WTC11 (cell line): Measurements from ENCODE around the gene SNX8. TPM values are rescaled to one million over a fixed set of nuclear protein-coding genes. Genes with fewer than 3 reads are reported as not detected.
"Not testable (repeated sequence)": the region's sequence is repeated elsewhere in the genome, so short reads cannot be mapped to it uniquely, and the experiment has no call there.

Experiments
- ATAC-seq: fragments of 200-7000 bp; cut with Tn5 transposase; 2 replicates; pipeline ENCODE4 v1.10.0; 2021; ENCODE audit warnings: mild to moderate bottlenecking, moderate library complexity
- CTCF ChIA-PET: fragments of 300-600 bp; sonication (Branson Sonifier 250); formaldehyde crosslinking; loops from one replicate; lab custom pipeline; 2021; ENCODE audit warnings: antibody characterized with exemption; lab: Charles Lee
- POLR2A ChIA-PET: fragments of 350-600 bp; sonication (Branson Sonifier 250); formaldehyde crosslinking; loops from one replicate; lab custom pipeline; 2021; ENCODE audit warnings: antibody characterized with exemption; lab: Charles Lee
- DNase-seq: peaks from one replicate; pipeline ENCODE4 v3.0.0; 2021; ENCODE audit warnings: low spot score
- H3K27ac Mint-ChIP-seq: 2 replicates; pipeline ENCODE4 v1.8.0; 2021; ENCODE audit warnings: mixed read lengths
- H3K27me3 Mint-ChIP-seq: 2 replicates; pipeline ENCODE4 v1.8.0; 2021; ENCODE audit warnings: low read depth, mild to moderate bottlenecking, moderate library complexity, mixed read lengths
- H3K36me3 Mint-ChIP-seq: 2 replicates; pipeline ENCODE4 v1.8.0; 2021; ENCODE audit warnings: mixed read lengths
- H3K4me1 Mint-ChIP-seq: 2 replicates; pipeline ENCODE4 v1.8.0; 2022; ENCODE audit warnings: mixed read lengths
- H3K4me3 Mint-ChIP-seq: 2 replicates; pipeline ENCODE4 v1.8.0; 2021; ENCODE audit warnings: mild to moderate bottlenecking, moderate library complexity, mixed read lengths
- H3K9me3 Mint-ChIP-seq: 2 replicates; pipeline ENCODE4 v1.8.0; 2021; ENCODE audit warnings: mixed read lengths
- ATF1 ChIP-seq: sonication (generic); formaldehyde crosslinking; IDR thresholded peaks from 2 replicates; pipeline ENCODE4 v1.8.1; 2023; ENCODE audit warnings: mild to moderate bottlenecking, moderate library complexity, missing genetic modification reagents
- MYBL2 ChIP-seq: sonication (generic); formaldehyde crosslinking; IDR thresholded peaks from 2 replicates; pipeline ENCODE4 v1.8.1; 2023; ENCODE audit warnings: mild to moderate bottlenecking, moderate library complexity, missing genetic modification reagents
- NFE2L1 ChIP-seq: sonication (generic); formaldehyde crosslinking; IDR thresholded peaks from 2 replicates; pipeline ENCODE4 v1.8.1; 2023; ENCODE audit warnings: missing genetic modification reagents
- SMAD3 ChIP-seq: sonication (generic); formaldehyde crosslinking; IDR thresholded peaks from 2 replicates; pipeline ENCODE4 v1.8.0; 2022; ENCODE audit warnings: missing genetic modification reagents, mild to moderate bottlenecking, borderline replicate concordance
- TEAD1 ChIP-seq: sonication (generic); formaldehyde crosslinking; IDR thresholded peaks from 2 replicates; pipeline ENCODE4 v1.8.0; 2022; ENCODE audit warnings: mild to moderate bottlenecking, missing genetic modification reagents
- ZNF219 ChIP-seq: sonication (generic); formaldehyde crosslinking; IDR thresholded peaks from 2 replicates; pipeline ENCODE4 v1.8.0; 2023; ENCODE audit warnings: missing genetic modification reagents, mild to moderate bottlenecking, borderline replicate concordance
- ZNF416 ChIP-seq: fragments of 250-450 bp; sonication (Bioruptor Pico); IDR thresholded peaks from 2 replicates; pipeline ENCODE4 v1.9.0; 2021; ENCODE audit warnings: mild to moderate bottlenecking, inconsistent platforms
- ZNF423 ChIP-seq: fragments of 250-450 bp; sonication (Bioruptor Pico); IDR thresholded peaks from 2 replicates; pipeline ENCODE4 v2.1.2; 2022; ENCODE audit warnings: mild to moderate bottlenecking, moderate library complexity
- total RNA-seq: library from RNA; stranded (reverse); gene quantifications from 3 replicates; pipeline ENCODE4 v1.2.3, GENCODE V29; 2021
- TF ChIP-seq, protein P1 (sequence below): sonication (generic); formaldehyde crosslinking; IDR thresholded peaks from 2 replicates; pipeline ENCODE4 v1.8.1; 2023; ENCODE audit warnings: mild to moderate bottlenecking, missing genetic modification reagents, moderate library complexity
- TF ChIP-seq, protein P2 (sequence below): fragments of 200-600 bp; IDR thresholded peaks from 2 replicates; pipeline ENCODE4 v1.8.0; 2022; ENCODE audit warnings: antibody characterized with exemption
- TF ChIP-seq, protein P3 (sequence below): sonication (generic); formaldehyde crosslinking; IDR thresholded peaks from 2 replicates; pipeline ENCODE4 v1.8.0; 2023; ENCODE audit warnings: missing genetic modification reagents, mild to moderate bottlenecking, borderline replicate concordance
- TF ChIP-seq, protein P4 (sequence below): sonication (generic); formaldehyde crosslinking; IDR thresholded peaks from 2 replicates; pipeline ENCODE4 v1.8.1; 2023; ENCODE audit warnings: mild to moderate bottlenecking, missing genetic modification reagents, moderate library complexity
- TF ChIP-seq, protein P5 (sequence below): fragments of 250-450 bp; sonication (Bioruptor Pico); IDR thresholded peaks from 2 replicates; pipeline ENCODE4 v1.9.0; 2021; ENCODE audit warnings: mild to moderate bottlenecking
- TF ChIP-seq, protein P6 (sequence below): fragments of 250-450 bp; sonication (Bioruptor Pico); conservative IDR thresholded peaks from 2 replicates; pipeline ENCODE4 v1.9.0; 2021; ENCODE audit warnings: mild to moderate bottlenecking

The SNX8 gene
- total RNA-seq, 1 experiment from 2014 or later = 50.8 TPM

DNA sequence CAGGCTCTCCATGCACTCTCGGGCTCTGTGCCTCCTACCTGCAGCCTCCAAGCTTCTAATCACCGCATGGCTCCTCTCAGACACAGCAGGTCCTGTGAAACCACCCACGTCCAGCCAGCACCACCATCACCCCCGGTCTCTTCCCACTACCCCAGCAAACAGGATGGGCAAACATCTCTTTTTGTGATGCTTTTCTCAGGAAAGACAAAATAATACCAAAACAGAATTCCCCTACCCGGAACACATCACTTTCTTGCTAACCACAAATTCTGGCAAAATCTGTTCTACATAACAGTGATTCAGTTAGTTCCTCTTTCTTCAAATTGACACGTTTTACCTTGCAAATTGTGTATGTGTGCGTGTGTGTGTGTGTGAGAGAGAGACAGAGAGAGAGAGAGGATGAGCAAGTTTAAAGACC, 6.5 kb downstream of the SNX8 start (continued):
- no peak for TF ChIP-seq ATF1 (CRISPR knock-in tag)
- TF ChIP-seq, protein P1, sequence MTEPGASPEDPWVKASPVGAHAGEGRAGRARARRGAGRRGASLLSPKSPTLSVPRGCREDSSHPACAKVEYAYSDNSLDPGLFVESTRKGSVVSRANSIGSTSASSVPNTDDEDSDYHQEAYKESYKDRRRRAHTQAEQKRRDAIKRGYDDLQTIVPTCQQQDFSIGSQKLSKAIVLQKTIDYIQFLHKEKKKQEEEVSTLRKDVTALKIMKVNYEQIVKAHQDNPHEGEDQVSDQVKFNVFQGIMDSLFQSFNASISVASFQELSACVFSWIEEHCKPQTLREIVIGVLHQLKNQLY = no peak
- TF ChIP-seq, protein P2, sequence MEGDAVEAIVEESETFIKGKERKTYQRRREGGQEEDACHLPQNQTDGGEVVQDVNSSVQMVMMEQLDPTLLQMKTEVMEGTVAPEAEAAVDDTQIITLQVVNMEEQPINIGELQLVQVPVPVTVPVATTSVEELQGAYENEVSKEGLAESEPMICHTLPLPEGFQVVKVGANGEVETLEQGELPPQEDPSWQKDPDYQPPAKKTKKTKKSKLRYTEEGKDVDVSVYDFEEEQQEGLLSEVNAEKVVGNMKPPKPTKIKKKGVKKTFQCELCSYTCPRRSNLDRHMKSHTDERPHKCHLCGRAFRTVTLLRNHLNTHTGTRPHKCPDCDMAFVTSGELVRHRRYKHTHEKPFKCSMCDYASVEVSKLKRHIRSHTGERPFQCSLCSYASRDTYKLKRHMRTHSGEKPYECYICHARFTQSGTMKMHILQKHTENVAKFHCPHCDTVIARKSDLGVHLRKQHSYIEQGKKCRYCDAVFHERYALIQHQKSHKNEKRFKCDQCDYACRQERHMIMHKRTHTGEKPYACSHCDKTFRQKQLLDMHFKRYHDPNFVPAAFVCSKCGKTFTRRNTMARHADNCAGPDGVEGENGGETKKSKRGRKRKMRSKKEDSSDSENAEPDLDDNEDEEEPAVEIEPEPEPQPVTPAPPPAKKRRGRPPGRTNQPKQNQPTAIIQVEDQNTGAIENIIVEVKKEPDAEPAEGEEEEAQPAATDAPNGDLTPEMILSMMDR = no peak
- TF ChIP-seq NFE2L1 (CRISPR knock-in tag) = no peak
- TF ChIP-seq, protein P3, sequence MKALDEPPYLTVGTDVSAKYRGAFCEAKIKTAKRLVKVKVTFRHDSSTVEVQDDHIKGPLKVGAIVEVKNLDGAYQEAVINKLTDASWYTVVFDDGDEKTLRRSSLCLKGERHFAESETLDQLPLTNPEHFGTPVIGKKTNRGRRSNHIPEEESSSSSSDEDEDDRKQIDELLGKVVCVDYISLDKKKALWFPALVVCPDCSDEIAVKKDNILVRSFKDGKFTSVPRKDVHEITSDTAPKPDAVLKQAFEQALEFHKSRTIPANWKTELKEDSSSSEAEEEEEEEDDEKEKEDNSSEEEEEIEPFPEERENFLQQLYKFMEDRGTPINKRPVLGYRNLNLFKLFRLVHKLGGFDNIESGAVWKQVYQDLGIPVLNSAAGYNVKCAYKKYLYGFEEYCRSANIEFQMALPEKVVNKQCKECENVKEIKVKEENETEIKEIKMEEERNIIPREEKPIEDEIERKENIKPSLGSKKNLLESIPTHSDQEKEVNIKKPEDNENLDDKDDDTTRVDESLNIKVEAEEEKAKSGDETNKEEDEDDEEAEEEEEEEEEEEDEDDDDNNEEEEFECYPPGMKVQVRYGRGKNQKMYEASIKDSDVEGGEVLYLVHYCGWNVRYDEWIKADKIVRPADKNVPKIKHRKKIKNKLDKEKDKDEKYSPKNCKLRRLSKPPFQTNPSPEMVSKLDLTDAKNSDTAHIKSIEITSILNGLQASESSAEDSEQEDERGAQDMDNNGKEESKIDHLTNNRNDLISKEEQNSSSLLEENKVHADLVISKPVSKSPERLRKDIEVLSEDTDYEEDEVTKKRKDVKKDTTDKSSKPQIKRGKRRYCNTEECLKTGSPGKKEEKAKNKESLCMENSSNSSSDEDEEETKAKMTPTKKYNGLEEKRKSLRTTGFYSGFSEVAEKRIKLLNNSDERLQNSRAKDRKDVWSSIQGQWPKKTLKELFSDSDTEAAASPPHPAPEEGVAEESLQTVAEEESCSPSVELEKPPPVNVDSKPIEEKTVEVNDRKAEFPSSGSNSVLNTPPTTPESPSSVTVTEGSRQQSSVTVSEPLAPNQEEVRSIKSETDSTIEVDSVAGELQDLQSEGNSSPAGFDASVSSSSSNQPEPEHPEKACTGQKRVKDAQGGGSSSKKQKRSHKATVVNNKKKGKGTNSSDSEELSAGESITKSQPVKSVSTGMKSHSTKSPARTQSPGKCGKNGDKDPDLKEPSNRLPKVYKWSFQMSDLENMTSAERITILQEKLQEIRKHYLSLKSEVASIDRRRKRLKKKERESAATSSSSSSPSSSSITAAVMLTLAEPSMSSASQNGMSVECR (CRISPR knock-in tag) = no peak
- TF ChIP-seq MYBL2 (CRISPR knock-in tag) = no peak
- no peak for TF ChIP-seq ZNF219 (CRISPR knock-in tag)
- TF ChIP-seq TEAD1 = no peak
- no peak for TF ChIP-seq ZNF416 (CRISPR knock-in tag)
- no peak for TF ChIP-seq ZNF423
- TF ChIP-seq, protein P4, sequence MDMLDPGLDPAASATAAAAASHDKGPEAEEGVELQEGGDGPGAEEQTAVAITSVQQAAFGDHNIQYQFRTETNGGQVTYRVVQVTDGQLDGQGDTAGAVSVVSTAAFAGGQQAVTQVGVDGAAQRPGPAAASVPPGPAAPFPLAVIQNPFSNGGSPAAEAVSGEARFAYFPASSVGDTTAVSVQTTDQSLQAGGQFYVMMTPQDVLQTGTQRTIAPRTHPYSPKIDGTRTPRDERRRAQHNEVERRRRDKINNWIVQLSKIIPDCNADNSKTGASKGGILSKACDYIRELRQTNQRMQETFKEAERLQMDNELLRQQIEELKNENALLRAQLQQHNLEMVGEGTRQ = no peak
- TF ChIP-seq SMAD3 (CRISPR knock-in tag) = no peak
- TF ChIP-seq, protein P5, sequence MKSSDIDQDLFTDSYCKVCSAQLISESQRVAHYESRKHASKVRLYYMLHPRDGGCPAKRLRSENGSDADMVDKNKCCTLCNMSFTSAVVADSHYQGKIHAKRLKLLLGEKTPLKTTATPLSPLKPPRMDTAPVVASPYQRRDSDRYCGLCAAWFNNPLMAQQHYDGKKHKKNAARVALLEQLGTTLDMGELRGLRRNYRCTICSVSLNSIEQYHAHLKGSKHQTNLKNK (CRISPR knock-in tag) = no peak

DNA sequence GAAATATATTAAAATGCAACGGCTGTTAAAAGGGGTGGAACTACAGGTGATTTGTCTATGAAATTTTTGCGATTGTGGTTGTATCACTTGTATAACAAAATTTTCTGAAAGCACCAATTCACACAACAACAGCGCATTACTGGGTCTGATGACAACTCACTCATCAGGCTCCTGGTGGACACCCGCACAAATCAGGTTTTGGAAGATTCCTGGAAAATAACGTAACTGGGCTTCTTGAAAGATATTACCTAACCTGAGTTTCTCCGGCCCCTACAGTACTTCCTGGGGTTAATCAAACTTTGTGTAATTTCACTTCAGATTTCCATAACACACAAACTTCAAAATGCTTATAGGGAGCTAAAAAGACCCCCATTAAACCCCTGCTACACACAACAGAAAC, 7.6 kb downstream of the SNX8 start:
- ATAC-seq (no peak), DNase-seq (no peak)
- TF ChIP-seq, protein P6, sequence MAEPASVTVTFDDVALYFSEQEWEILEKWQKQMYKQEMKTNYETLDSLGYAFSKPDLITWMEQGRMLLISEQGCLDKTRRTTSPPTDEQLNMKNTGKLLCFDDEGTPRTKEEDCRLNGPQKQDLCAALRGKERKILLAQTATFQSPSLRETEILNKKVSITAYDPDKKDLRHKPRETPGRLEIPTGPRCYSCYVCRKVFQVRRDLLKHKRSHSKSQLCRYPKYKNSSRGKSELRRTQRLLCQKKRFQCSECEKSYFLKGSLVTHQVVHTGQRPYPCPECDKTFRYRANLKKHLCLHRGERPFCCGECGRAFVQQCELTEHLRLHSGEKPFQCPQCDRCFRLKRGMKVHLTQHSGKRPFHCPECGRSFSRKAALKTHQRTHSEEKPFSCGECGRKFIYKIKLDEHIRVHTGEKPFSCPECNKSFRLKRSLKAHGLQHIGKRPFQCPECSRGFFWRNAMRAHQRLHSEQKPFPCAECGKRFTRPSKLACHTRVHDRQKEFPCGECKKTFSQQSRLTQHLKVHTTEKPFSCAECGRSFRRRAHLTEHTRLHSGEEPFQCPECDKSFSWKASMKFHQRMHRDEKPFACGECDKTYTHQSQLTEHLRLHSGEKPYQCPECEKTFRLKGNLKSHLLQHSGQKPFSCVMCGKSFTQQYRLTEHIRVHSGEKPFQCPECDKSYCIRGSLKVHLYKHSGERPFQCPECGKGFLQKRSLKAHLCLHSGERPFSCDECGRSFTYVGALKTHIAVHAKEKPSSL (CRISPR knock-in tag) = no peak
- TF ChIP-seq ATF1 (CRISPR knock-in tag) = no peak
- TF ChIP-seq, protein P4 = no peak
- peaks cover 15% of the 10 kb centered on the region for H3K4me1 Mint-ChIP-seq
- peaks cover 9% of the 10 kb centered on the region for H3K9me3 Mint-ChIP-seq
- peak overlapping the region; percentile 78 for H3K27ac Mint-ChIP-seq
- H3K27me3 Mint-ChIP-seq = no peaks in the 10 kb centered on the region
- no peak overlapping the region for H3K4me3 Mint-ChIP-seq
- ChIA-PET CTCF (interaction anchor here (0.6 kb wide), 1 partner anchor 41 kb away, joined by 4 read pairs; no protein-coding TSS in a partner anchor), POLR2A (interaction anchor here (0.7 kb wide), 2 partner anchors 14 to 145 kb away, joined by 5 to 14 read pairs; no protein-coding TSS in a partner anchor)
- H3K36me3 Mint-ChIP-seq = peaks cover 26% of the 10 kb centered on the region

DNA sequence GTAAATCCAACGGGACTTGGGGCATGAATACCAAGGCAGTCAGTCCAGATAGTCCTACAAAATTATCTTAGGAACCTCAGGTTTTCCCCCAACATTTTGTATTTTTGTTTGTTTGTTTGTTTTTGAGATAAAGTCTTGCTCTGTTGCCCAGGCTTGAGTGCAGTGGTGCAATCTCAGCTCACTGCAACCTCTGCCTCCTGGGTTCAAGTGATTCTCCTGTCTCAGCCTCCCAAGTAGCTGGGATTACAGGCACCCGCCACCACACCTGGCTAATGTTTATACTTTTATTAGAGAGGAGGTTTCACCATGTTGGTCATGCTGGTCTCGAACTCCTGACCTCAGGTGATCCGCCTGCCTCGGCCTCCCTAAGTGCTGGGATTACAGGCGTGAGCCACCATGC, 9.0 kb downstream of the SNX8 start:
- Mint-ChIP-seq H3K4me1 (peaks cover 26% of the 10 kb centered on the region), H3K9me3 (peaks cover 14% of the 10 kb centered on the region), H3K36me3 (peaks cover 34% of the 10 kb centered on the region)
- CTCF ChIA-PET = interaction anchor here (0.8 to 1.6 kb wide), 2 partner anchors 43 to 64 kb away, joined by 3 read pairs; partner anchors contain the start of genes MRM2 and NUDT1
- POLR2A ChIA-PET, H3K27me3 Mint-ChIP-seq, DNase-seq, H3K4me3 Mint-ChIP-seq, ATAC-seq, H3K27ac Mint-ChIP-seq: not testable (repeated sequence)

DNA sequence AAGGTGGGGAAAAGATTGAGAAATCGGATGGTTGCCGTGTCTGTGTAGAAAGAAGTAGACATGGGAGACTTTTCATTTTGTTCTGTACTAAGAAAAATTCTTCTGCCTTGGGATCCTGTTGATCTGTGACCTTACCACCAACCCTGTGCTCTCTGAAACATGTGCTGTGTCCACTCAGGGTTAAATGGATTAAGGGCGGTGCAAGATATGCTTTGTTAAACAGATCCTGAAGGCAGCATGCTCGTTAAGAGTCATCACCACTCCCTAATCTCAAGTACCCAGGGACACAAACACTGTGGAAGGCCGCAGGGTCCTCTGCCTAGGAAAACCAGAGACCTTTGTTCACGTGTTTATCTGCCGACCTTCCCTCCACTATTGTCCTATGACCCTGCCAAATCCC, 10.7 kb downstream of the SNX8 start:
- Mint-ChIP-seq H3K4me1 (peaks cover 30% of the 10 kb centered on the region), H3K36me3 (peaks cover 26% of the 10 kb centered on the region), H3K9me3 (peaks cover 14% of the 10 kb centered on the region)
- H3K27ac Mint-ChIP-seq, H3K4me3 Mint-ChIP-seq, POLR2A ChIA-PET, ATAC-seq, H3K27me3 Mint-ChIP-seq, CTCF ChIA-PET, DNase-seq: not testable (repeated sequence)

DNA sequence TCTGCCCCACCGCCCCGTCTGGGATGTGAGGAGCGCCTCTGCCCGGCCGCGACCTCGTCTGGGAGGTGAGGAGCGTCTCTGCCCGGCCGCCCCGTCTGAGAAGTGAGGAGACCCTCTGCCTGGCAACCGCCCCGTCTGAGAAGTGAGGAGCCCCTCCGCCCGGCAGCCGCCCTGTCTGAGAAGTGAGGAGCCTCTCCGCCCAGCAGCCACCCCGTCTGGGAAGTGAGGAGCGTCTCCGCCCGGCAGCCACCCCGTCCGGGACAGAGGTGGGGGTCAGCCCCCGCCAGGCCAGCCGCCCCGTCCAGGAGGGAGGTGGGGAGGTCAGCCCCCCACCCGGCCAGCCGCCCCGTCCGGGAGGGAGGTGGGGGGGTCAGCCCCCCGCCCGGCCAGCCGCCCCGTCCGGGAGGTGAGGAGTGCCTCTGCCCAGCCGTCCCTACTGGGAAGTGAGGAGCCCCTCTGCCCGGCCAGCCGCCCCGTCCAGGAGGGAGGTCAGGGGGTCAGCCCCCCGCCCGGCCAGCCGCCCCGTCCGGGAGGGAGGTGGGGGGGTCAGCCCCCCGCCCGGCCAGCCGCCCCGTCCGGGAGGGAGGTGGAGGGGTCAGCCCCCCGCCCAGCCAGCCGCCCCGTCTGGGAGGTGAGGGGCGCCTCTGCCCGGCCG, 11.4 kb downstream of the SNX8 start:
- H3K9me3 Mint-ChIP-seq = peaks cover 14% of the 10 kb centered on the region
- H3K4me1 Mint-ChIP-seq = peaks cover 30% of the 10 kb centered on the region
- H3K36me3 Mint-ChIP-seq = peaks cover 26% of the 10 kb centered on the region
- POLR2A ChIA-PET, ATAC-seq, H3K27ac Mint-ChIP-seq, DNase-seq, H3K4me3 Mint-ChIP-seq, H3K27me3 Mint-ChIP-seq, CTCF ChIA-PET: not testable (repeated sequence)
